ENCODE measurements around the gene NAAA. TPM values are rescaled to one million over a fixed set of nuclear protein-coding genes. Genes with fewer than 3 reads are reported as not detected.

The NAAA gene
- total RNA-seq, 1 experiment from 2014 or later, result 2.7 TPM

- H2AFZ ChIP-seq (ENCODE audit: low read length), result no peak overlapping the region
- no peak overlapping the region for H3K4ac ChIP-seq (ENCODE audit: low read depth, low read length)
- no peak overlapping the region for H3K4me2 ChIP-seq (ENCODE audit: insufficient read depth, insufficient read length, low read length)
- no peak overlapping the region for H3K18ac ChIP-seq (ENCODE audit: insufficient read length, low read depth, low read length)
- H4K91ac ChIP-seq (ENCODE audit: insufficient read length, low read depth, low read length), result no peak overlapping the region
- no peak overlapping the region for H3K14ac ChIP-seq (ENCODE audit: insufficient read depth, low read length)
- peaks cover 47 to 69% (median 49%) of the 10 kb centered on the region in 3 experiments for H3K36me3 Mint-ChIP-seq (ENCODE audit: insufficient read depth in 1 of 3, low read depth in 3 of 3)
- H3K4me1 ChIP-seq (ENCODE audit: insufficient read depth, low read length), result no peaks in the 10 kb centered on the region
- no peak overlapping the region for H3K23ac ChIP-seq (ENCODE audit: insufficient read length, low read depth, low read length)
- H2AK5ac ChIP-seq (ENCODE audit: insufficient read length, low read length), result no peak overlapping the region
- H3K4me1 Mint-ChIP-seq, result no peaks in the 10 kb centered on the region
- no peak for DNase-seq
- peaks cover 10% of the 10 kb centered on the region for H3K9me3 ChIP-seq (ENCODE audit: control insufficient read depth, low read depth, low read length)
- no peak overlapping the region for H2BK5ac ChIP-seq (ENCODE audit: insufficient read length, low read length)
- no peak overlapping the region for H3K27ac Mint-ChIP-seq
- peaks cover 4% of the 10 kb centered on the region for H3K79me1 ChIP-seq (ENCODE audit: insufficient read depth, low read depth, low read length, poor library complexity, severe bottlenecking)
- H4K8ac ChIP-seq (replicated peaks; ENCODE audit: insufficient read length, low read depth, low read length), result no peak overlapping the region
- no peak overlapping the region for H3K27ac ChIP-seq (ENCODE audit: insufficient read length, low read depth, low read length)
- peaks cover 13% of the 10 kb centered on the region; the same call in 1 of the 2 replicates for H3K79me2 ChIP-seq (ENCODE audit: insufficient read depth, low read length)
- H2BK20ac ChIP-seq (ENCODE audit: low read depth, low read length, poor library complexity, severe bottlenecking), result no peak overlapping the region
- H2BK120ac ChIP-seq (ENCODE audit: low read depth, low read length, poor library complexity, severe bottlenecking), result no peak overlapping the region
- whole genome bisulfite sequencing (ENCODE audit: extremely low coverage, insufficient read length, low lambda C conversion rate), result no CpG with 5 or more reads among the region's 4 CpGs
- no peaks in the 10 kb centered on the region for H3K27me3 Mint-ChIP-seq (ENCODE audit: low read depth)
- no peak overlapping the region for H3T11ph ChIP-seq (ENCODE audit: low read length)
- H2BK15ac ChIP-seq (ENCODE audit: low read depth, low read length), result no peak overlapping the region
- TF ChIP-seq, protein P1, sequence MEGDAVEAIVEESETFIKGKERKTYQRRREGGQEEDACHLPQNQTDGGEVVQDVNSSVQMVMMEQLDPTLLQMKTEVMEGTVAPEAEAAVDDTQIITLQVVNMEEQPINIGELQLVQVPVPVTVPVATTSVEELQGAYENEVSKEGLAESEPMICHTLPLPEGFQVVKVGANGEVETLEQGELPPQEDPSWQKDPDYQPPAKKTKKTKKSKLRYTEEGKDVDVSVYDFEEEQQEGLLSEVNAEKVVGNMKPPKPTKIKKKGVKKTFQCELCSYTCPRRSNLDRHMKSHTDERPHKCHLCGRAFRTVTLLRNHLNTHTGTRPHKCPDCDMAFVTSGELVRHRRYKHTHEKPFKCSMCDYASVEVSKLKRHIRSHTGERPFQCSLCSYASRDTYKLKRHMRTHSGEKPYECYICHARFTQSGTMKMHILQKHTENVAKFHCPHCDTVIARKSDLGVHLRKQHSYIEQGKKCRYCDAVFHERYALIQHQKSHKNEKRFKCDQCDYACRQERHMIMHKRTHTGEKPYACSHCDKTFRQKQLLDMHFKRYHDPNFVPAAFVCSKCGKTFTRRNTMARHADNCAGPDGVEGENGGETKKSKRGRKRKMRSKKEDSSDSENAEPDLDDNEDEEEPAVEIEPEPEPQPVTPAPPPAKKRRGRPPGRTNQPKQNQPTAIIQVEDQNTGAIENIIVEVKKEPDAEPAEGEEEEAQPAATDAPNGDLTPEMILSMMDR (conservative IDR thresholded peaks at IDR 0.05), result no peak
- H3K9me3 Mint-ChIP-seq, result peaks cover 12 to 14% of the 10 kb centered on the region in 2 experiments; a peak in 4 of 5 replicates
- H3K23me2 ChIP-seq (ENCODE audit: insufficient read length, low read depth, low read length, poor library complexity, severe bottlenecking), result no peaks in the 10 kb centered on the region
- no peak overlapping the region for H2BK12ac ChIP-seq (ENCODE audit: insufficient read length, low read depth, low read length)
- no peak overlapping the region for H3K9ac ChIP-seq (ENCODE audit: extremely low read depth, insufficient read length, low read length)
- no peak overlapping the region for H4K5ac ChIP-seq (ENCODE audit: insufficient read length, low read depth, low read length)
- H3K27me3 ChIP-seq (ENCODE audit: insufficient read depth, low read length), result no peaks in the 10 kb centered on the region
- no peaks in the 10 kb centered on the region for H4K20me1 ChIP-seq (ENCODE audit: control insufficient read depth, insufficient read depth, insufficient read length)
- no peak overlapping the region for H3K56ac ChIP-seq (ENCODE audit: insufficient read length, low read depth, low read length)
- no peak overlapping the region for H3K4me3 Mint-ChIP-seq
Measured at GRCh38 chr4:75980576-75980975, 39.8 kb upstream of the NAAA start.
